ENCODE results near the gene CCDC85C.

The CCDC85C gene

DNA sequence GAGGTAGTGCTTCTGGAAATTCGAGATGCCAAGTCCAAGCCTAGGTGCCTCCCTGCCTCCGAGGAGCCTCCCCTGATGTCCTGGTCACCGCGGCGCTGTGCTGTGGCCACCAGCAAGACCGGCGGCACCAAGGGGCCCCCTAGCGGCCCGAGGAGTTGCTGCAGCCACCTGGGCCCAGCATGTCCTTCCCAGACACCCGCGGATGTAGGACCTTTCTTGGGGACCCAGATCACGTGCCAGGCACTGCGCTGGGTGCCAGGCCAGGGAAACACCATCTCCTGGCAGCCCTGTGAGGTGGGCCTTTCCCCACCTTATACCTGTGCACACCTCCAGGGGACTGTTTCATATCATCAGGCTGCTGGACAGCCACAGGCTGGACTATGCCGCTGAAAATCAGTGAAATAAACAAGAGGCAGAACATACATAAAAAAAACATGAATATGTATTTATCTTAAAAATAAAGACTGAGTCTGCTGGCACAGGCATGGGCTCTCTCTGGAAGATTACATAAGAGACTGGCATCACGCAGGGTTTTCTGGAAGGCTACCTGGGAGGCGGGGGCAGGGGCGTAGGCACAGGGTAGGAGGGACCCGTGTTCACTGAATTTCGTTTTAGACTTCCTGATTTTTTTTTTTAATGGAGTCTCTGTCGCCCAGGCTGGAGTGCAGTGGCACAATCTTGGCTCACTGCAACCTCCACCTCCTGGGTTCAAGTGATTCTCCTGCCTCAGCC is 25.0 kb upstream of the CCDC85C start:
- peak; percentile 46 for DNase-seq

DNA sequence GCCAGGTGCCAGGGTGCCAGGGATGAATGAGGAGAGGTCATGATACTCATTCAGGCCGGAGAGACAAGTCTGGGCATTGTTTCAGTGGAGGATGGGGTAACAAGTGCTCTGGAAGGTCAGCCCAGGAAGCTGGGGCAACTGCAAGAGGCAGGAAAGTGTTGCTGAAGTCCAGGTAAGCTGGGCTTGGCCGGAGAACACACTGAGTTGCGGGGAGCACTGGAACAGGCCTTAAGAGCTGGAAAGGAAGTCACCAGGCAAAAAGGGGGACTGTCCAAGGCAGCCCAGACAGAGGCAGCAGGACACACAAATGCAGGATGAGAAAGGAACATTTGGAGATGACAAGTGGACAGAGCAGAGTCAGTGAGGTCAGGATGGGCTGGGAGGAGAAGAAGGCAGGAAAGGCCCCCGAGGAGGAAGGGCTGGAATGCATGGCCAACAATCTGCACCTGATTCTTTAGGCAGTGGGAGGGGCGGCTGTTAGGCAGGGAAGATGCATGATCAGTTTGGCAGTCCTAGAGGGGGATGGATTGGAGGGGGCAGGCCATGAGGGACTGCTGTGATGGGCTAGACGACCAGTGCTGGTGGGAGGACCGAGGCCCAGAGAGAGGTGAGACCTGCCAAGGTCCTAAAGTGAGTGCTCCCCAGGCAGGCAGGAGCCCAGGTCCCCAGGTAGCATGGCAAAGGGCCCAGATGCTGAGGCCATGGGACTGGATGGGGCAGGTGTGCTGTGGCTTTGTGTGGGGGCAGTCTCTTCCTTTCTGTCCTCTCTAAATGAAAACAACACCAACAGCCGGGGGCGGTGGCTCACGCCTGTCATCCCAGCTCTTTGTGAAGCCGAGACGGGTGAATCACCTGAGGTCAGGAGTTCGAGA is 23.7 kb upstream of the CCDC85C start:
- DNase-seq, result no peak

DNA sequence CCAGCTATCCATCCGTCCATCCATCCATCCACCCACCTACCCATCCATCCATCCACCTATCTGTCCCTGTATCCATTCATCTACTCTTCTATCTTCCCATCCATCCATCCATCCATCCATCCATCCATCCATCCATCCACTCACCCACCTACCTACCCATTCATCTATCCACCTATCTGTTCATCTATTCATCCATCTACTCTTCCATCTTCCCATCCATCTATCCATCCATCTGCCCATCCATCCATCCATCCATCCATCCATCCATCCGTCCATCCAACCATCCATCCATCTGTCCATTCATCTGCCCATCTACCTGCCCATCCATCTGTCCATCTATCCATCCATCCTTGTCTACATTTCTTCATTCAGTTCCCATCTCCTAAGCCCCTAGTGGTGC is 23.1 kb upstream of the CCDC85C start:
- DNase-seq, result no peak

DNA sequence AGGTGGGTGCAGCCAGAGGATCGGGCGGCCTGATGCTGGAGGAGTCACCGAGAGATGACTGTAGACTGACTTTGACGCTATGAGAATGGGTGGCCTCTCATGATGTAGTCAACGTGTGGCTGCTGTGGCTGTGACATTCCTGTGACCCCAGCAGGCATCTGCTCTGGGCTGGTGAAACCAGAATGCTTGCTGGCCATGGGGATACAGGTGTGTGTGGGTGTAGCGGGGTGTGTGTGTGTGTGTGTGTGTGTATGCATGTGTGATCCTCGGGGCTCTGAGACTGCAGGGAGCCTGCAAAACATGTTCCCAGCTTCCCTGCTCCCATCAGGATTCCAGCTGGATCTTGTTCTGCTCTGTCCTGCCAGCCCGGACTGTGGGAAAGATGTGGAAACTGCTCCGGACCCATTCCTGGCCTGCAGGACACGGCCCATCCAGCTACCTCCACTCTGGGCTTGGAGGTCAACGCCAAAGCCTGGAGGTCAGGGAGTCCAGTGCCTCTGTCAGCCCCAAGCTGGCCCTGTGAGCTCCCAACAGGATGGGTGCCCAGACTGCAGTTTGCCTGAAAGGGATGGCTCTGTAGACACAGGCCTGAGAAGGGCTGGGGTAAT is 22.1 kb upstream of the CCDC85C start:
- no peak for DNase-seq

DNA sequence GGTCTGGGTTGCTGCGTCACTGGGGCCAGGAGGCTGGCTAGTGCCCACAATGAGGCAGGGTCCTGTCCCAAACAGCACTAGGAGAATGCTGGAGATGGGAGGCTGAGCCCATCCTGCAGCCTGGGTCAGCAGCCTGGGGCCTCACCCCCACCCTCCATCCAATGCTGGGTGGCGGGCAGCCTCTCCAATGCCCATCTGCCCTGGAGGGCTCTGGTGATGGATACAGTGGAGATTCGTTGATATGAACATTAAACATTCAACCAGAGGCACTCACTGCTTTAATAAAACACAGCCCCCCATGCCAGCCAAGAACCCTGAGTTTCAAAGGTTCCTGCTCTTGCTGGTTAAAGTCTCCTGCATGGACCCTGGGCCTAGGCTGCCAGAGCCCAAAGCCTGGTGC is 21.5 kb upstream of the CCDC85C start:
- no peak for DNase-seq

DNA sequence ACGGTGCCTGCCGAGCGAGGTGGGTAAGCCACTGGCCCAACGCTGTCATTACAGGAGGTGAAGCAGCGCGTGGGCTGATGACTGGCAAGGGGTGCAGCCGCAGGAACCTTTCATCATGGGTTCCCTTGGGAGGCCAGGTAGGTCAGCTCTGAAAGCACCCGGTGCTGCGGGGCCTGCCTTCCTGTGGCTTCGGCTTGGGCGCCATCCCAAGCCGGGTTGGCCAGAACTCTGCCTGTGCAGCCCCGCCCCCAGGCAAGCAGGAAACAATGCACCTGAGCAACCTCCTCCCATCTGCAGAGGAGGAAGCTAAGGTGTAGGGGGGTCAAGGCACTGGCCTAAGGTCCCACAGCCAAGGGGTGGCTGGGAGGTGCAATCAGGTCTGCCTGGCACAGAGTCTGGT is 21.0 kb upstream of the CCDC85C start:
- DNase-seq, result no peak

DNA sequence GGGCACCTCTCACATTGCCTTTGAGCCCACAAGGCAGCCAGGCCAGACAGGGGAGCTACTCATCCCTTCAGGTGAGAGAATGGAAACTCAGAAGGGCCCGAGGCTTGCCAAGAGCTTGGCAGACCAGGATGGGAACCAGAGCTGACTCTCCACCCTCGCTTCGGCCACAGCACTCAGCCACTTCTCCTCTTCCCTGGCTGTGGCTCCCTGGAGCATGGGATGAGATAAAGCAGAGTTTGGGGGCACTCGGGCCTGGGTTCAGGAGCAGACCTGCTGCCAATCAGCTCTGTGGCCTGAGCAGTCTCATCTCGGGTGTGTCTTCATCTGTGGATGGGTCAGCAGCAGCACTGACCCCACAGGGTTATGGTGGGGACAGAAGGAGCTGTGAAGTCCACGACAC is 20.0 kb upstream of the CCDC85C start:
- DNase-seq, result no peak

DNA sequence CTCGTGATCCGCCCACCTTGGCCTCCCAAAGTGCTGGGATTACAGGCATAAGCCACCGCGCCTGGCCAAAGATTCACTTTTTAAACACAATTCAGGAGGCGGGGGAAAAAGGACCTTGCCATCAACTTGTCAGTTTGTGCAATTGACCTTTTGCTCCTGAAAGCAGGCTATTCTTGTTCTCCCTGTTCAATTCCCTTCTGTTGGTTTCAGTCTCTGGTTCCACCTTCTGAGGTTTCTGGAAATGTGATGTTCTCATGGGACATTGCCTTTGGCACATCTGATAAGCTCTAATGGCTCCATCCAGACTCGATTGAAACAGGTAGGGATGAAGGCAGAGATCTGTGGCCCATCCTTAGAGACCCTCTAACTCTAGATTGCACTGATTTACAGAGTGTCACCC is 17.9 kb upstream of the CCDC85C start:
- DNase-seq, result no peak

DNA sequence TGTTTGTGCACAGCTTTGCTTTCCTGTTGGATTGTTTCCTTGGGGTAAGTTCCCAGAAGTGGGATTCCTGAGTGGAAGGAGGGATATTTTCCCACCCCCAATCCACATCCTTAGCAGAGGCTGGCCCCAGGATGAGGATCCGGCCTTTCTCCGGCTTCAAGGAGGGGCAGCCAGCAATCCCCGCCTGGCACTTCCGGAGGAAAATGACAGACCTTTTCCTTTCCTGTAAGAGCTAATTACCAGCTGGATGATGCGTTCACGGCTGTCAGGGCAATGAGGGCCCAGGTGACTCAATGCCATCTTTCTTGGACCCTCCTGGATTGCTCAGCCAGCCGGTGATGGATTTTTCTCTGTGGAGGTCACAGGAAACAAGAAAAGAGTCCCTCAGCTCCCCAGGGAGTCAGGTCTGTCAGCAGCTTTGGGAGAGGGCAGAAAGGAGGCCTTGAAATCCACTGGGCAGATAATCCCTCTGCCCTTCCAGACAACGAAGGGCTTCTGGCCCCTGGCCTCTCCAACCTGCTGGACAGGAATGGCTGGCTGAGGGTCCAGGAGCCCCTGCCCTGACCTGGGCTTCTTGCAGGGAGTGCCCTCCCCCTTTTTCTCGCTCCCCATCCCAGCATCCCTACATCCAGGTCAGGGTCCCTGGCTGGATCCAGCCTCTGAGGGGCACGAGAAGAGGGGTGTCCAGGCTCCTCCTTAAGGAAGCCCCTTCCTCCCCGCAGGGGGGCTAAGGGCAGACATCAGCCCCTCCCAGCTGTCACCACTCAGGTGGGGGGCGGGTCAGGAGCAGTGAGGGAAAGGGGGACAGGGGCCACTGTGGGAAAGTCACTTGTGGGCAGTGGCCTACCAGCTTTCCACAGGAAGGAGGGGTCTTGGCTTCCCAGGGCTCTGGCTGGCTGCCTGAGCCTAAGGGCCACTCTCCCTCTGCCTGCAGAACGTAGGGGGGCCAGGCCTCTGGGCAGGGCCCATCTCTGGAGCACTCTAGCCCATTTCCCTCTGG is 16.1 kb upstream of the CCDC85C start:
- no peak for DNase-seq

DNA sequence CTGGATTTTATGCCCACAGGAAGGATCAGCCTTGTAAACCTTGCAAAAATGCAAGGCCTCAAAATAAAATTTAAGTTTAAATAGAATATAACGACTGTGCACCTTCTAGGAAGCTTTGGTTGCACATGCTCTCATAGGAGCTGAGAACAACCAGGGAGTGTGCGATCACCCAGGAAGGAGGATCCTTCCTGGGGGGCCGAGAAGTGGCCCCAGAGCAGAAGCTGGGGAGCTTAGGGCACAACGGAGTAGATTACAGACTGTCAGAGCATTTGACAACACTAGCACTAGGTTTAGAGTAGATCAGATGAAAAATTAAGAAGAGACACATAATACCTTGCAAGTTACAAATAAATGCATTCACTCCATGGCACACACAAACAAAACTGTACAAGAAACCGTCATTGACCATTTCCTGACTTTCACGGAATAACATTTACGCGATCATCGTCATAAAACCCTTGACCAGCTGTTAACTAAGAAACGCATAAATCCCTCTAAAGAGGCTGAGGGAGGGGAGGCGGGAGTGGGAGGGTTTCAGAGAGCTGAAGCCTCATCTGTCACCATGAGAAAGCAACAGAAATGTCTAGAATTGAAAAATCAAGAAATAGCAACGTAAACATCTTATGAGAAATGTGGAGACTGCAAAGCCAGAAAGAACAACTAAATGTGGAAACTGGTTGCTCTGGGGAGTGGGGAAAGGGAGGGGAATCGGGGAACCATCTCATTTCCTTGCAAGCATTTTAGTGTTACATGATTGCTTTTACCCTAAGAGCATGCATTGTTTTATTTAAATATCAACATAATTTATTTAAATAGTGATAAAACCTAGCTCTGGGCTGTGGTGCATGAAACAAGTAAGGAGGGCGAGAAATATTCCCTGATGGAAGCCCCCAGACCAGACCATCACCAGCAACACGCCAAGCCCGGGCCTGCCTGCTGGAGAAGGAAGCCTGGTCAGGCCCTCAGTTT is 13.1 kb upstream of the CCDC85C start:
- no peak for DNase-seq

DNA sequence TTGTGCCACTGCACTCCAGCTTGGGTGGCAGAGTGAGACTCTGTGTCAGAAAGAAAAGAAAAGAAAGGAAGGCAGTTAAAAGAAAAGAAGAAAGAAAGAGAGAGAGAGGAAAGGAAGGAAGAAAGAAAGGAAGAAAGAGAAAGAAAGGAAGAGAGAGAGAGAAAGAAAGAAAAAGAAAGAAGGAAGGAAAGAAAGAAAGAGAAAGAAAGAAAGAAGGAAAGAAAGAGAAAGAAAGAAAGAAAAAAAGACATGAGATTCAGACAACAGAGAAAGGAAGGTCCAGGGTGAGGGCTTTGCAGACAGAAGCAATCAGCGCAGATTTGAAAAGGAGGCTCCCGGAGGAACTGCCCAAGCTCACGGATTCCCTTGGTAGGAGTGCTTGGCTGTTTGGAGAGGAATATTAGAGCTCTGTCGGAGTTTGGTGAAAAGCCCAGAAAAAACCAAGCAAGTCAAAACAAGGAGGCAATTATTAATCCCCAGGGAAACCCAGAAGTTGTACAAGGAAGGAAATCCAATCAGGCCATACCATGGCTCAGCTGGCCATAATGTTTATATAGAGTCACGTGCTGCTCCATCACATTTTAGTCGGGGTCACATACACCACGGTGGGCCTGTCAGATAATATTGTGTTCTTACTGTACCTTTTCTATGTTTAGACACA is 11.6 kb upstream of the CCDC85C start:
- DNase-seq, result no peak

DNA sequence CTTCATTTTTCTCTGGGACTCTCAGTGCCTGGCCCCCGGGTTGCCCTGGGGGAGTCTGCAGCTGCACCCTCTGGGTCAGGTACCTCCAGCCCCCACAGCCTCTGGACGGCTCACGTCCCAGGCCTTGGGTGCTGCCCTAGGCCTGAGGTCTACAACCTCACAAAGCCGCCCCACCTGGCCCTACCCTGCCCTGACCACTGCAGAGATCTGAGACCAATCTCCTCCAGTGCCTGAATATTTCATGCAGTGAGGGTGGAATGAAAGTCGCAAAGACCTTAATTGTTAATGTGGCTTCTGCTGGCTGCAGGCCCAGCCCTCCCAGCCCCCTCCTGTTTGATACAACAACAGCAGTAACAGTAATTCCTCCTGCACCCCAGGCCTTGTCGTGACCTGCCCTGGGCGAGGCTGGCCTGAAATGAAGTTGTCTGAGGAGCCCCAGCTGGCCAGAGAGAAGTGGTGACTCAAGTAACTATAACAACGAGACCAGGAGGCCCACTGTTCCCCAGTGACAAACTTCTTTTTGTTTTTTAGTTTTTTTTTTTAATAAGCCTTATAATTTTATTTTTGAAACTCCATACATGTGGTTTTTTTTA is 8.8 kb upstream of the CCDC85C start:
- no peak for DNase-seq

DNA sequence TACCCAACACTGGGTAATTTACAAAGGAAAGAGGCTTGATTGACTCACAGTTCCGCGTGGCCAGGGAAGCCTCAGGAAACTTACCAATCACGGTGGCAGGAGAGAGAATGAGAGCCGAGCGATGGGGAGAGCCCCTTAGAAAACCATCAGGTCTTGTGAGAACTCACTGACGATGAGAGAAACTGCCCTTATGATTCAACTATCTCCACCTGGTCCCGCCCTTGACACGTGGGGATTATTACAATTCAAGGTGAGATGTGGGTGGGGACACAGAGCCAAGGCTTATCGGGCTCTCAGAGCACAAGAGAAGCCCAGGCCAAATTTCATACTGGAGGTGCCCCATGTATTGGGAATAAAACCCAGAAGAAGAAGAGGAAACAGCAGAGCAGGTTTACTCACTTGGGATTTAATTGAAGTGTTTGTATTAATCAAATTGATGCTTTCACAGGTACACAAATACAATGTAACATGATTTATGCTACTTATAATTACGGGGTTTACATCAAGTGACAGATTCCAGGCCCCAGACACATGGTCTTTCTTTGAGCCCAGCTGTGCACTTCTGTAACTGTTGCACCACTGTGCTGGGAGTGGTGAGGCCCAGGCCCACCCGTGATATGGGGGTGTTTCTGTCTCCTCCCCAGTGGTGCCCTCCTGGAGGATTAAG is 8.2 kb upstream of the CCDC85C start:
- no peak for DNase-seq

DNA sequence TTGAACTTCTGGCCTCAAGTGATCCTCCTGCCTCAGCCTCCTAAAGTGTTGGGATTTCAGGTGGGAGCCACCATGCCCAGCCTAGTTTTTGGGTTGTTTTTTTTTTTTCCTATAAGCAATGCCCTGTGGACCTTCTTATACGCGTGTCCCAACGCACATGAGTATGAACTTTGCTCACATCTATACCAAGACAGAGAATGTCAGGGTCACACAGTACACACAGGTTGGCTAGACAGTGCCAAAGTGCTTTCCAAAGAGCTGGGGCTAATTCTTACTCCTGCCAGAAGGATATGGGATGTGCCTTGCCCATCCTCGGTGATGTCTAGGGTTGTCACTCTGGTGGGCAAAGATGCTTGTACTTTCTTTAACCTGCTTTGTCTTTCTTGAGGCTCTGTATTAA is 7.6 kb upstream of the CCDC85C start:
- no peak for DNase-seq

DNA sequence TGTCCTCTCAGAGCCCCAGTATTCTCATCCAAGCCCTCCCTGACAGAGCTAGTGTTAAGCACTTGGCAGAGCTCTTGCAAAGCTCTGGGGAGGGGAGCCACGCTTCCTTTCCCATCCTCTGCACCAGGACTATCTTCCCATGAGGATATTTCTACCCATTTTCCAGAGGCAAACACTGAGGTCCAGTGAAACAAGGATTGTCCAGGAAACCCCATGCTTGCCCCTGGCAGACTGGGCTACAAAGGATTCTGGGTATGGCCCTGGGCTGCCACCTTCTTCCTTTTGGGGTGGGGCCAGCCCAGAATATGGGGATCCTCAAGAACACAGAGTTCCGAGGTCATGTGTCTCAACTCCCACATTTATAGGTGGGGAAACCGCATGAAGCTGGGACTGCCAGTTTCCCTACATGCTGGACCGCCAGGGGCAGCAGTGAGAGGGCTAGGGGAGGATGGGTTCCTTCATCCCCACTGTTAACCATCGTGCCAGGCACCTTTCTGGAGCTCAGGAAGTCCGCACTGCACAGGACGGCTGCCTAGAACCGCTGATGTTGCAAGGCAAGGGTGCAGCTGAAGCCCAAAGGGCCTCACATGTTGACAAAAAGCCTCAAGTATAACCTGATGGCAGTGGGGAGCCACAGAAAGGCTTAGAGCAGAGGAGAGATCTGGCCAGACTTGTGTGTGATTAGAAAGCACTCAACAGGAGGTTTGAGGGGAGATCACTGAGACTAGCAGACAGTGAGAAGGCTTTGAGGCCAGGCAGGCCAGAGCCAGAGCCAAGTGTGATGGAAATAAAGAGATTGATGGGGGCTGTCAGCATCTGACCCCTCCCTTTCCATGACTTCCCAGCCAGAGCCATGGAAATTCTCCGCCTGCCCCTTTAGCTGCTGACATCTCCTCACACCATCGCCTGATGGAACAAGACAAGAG is 5.5 kb upstream of the CCDC85C start:
- no peak for DNase-seq

DNA sequence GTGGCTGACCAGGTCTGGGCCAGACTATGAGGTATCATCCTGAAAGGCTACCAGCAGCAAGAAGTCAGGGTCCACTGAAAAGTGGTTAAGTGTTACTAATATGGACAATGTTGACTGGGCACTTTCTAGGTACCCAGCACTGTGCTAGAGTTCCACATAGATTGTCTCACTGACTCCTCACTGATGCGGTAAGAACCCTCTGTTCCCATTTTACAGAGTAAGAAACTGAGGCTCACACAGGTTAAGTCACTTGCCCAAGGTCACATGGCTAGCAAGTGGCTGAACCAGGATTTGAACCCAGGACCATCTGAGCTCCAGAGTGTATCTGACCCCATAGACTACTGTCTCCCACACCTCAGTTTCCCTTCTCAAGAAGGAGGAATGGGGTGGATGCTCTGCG is 4.6 kb upstream of the CCDC85C start:
- no peak for DNase-seq

DNA sequence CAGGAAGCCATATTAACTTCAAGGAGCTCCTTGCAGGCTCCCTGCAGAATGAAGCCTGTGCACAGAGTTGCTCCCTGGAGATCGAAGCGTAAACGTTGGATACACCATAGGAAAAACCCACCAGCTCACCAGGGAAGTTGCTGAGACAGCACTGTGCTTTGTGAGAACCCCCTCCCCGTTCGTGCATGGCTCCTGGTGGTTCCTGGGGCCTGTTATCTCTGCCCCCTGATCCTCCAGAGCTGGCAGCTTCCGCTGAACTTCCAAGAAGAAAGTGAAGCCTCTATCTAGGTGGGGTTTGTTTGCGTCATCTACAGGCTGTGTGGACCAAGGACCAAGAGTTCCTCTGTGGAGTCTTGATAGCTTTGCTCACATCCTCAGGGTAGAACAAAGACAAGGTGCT is 2.4 kb upstream of the CCDC85C start:
- no peak for DNase-seq

DNA sequence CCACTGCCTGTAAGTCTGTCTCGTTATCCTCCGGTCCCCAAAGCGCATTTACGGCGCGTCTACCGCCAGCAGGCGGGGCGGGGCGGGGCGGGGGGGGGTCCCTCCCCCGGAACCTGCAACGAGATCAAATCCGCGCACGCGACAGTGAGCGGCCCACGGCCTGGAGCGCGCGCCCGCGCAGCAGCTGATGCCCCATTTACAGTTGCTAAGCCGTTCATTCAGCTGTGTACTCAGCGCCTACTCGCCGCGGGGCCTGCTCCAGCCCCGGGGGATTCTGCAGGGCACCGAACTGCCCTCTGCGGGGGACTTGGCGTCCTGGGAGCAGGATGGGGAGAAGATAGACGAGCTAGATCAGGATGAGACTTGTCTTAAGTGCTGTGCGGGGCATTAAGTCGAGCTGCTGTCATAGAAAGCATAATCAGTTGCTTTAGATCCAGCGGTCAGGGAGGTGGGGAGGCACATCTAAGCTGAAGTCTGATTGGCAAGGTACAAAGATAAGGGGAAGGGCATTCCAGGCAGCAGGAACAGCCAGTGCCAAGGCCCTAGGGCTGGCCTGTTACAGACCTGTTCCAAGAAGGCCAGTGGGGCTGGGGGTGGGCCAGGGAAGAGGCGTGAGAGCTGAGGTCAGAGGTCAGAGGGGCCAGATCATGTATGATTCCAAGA is 1.4 kb upstream of the CCDC85C start:
- peak; percentile 75 for DNase-seq

Measured in activated CD4-positive, alpha-beta T cell treated with anti-CD3 and anti-CD28 coated beads for 1 hour (primary cell).